HG03521 (cell line): ENCODE measurements around the gene LDLRAD4.

Experiments used
- ATAC-seq: cut with Tn5 transposase; IDR thresholded peaks from one replicate; pipeline ENCODE4 v1.9.1; 2021; ENCODE audit warnings: mild to moderate bottlenecking, moderate library complexity; ENCODE audit not compliant: unreplicated experiment

The LDLRAD4 gene

DNA sequence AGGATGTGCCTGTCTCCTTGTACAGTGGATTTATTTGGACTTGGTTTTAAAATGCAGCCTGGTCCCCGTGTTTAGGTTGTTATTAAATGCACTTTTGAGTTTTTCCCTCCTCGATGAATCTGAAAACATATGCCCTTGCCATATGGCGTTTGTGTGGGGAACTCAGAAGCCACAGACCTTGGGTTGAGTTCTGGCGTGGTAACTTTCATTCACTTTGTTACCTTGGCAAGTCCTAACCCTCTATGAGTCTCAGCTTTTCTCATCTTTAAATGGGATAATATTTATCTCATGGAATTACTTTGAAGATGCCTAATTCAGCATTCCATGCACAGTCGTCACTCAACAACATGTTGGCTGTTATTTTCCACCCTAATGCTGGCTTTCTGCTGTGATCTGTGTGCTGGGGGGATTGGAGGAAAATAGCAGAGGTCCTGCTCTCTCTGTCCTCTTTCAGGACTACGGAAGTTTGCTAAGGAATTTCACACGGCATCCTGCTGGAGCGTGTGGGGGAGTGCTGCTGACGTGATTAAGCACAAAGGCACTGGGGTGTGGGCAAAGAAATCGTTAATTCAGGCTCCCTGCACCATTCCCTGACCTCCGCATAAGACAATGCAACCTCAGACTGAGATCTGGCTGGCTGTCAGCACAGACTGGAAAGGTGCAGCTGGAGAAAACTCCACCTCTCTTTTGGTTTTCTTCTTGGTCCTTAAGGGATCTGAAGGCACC, 61.7 kb downstream of the LDLRAD4 start:
- ATAC-seq = no peak

- ATAC-seq = no peak
Observed at GRCh38 chr18:13281406-13281805, 62.8 kb downstream of the LDLRAD4 start.

- ATAC-seq = no peak
Observed at GRCh38 chr18:13283746-13284145, 65.2 kb downstream of the LDLRAD4 start.

DNA sequence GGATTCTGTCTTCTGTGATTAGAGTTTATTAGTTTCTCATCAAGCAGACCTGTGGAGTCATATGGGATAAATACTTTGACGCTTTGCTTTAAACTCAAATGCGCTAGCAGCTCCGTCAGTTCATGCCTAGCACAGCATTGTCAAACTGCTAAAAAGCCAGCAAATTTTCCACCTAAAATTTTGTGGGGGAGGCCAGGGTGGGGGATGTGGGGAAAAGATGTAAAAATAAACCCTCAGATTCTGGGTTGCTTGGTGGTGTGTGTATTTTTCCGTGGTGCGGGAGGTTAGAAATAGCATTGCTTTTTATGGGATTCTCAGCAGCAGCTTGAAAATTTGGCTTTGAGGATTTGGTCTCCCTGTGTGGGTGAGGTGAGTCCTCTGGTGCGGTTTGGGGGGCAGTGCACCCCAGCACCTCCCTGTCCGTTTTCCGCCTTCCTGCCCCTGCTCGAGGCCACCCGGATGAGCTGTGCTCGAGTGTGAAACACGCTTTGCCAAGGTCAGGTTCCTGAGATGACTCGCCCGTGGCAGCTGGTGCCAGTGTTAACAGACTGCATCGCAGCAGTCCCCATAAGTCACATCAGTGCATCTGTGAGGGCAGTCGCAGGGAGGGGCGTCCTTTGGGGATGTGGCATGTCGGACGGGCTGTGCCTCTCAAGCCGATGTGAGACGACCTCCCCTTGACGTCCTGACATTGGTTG, 65.9 kb downstream of the LDLRAD4 start:
- no peak for ATAC-seq

DNA sequence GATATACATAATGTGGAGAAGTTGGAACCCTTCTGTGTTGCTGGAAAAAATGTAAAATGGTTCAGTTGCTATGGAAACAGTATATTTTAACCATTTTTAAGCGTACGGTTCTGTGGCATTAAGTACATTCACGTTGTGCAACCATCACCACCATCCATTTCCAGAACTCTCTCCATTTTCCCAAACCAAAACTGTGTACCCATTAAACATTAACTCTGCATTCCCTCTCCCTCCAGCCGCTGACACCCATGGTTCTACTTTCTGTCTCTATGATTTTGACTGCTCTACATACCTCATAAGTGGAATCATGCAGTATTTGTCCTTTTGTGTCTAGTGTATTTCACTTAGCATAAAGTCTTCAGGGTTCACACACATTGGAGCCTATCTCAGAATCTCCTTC, 67.3 kb downstream of the LDLRAD4 start:
- ATAC-seq = no peak

GRCh38 chr18:13286456-13287125, 68.0 kb downstream of the LDLRAD4 start:
- no peak for ATAC-seq

DNA sequence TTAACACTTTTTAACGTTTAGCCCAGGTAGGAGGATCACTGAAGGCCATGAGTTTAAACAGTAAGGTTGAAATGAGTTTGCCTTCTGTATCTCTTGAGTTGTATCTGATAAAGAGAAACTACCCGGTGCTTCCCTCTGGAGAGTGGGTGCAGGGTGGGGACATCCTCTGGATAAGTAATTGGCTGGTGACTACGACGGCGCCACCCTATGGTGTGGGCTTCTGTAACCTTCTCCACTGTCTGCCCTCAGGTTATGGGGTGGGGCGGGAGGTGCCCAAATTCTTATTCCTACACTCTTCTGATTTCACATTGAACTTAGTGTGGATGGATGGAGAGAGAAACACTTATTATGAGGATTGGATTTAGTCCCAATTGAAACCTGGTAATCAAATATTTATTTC, 68.8 kb downstream of the LDLRAD4 start:
- no peak for ATAC-seq

DNA sequence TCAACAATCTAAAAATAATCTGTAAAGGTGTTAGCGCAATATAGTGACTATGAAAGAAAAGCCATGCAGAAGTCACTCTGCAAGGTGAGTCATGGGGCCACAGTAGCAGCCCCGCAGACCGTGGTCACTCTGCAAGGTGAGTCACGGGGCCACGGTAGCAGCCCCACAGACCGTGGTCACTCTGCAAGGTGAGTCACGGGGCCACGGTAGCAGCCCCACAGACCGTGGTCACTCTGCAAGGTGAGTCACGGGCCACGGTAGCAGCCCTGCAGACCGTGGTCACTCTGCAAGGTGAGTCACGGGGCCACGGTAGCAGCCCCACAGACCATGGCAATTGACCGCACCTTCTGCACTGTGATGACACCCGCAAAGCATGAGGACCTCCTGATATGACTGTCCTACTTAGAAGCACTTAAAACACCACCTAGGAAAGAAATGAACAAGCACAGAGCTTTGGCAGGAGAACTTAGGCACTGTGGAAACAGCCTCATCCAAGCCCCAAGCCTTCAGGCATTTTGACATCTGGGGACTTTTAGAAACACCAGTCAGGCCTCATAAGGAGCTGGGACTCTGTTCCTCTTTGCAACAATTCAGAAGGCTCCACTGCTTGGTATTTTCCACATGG, 70.1 kb downstream of the LDLRAD4 start:
- ATAC-seq = no peak

DNA sequence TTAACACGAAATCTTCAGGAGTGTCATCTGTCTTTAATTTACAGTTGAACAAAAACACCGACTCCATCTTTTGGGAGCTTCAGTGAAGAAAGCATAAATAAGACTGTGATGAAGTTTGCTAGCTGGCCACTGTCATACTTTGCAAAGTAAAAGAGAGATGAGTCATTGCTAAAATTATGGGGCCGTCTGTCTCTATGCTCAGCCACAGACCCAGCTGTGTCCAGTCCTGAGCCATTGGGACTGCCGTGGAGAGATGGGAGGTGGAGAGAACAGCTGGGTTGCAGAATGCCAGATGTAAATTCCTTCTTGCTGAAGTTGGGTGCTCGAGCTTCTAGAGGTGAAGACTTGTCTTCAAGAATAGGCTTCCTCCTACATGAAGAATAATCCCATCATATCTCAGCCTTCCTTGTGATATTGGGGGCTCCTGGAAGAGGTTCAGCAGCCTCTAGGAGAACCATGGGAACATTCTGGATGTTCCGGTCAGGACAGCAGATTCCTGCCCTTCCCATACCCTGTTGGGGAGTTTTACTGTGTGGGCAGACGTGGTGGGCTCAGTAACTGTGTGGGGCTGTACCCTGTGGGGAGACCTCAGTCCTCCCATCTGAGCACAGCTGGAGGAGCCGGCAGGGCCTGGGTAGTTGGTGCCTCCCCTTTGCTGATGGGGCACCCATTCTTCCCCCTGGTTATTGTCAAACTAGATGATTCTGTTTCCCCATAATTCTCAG, 71.1 kb downstream of the LDLRAD4 start:
- ATAC-seq = no peak

DNA sequence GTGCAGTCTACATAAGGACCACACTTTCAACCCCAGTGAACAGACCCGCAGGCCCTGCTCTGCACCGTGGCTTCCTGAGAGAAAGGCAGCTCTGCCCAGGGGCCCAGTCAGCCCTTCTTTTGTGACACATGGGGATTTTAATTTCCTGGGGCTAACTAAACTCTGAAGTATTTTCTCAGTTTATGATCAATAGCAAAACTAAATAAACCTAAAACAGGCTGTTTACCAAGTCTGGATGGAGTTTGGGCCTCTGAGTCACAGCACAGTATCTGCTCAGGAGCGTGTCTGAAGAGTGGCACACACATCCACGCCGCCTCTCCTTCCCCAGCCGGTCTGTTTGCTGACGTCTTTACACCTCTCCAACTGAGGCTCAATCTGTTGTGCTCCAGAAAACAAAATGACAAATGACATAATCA, 72.3 kb downstream of the LDLRAD4 start:
- ATAC-seq = no peak

DNA sequence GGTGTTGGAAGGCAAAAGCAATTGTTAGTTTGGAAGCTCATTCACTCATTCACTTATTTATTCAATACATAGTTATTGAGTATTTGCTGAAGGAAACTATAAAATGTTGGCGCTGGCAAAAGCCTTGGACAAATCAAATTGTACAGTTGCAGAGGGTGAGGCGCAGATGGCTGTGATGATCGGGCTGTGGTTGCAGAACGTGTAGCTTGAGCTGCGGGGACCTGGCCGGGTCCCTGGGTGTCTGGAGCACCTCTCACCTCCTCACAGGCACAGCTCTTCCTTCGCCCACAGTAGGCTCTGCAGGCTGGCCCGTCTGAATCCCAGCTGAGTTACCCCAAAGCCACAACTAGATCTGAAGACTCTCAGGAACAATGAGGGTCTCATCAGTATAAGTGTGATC, 72.7 kb downstream of the LDLRAD4 start:
- ATAC-seq = no peak

GRCh38 chr18:13291745-13292447, 73.3 kb downstream of the LDLRAD4 start:
- no peak for ATAC-seq

DNA sequence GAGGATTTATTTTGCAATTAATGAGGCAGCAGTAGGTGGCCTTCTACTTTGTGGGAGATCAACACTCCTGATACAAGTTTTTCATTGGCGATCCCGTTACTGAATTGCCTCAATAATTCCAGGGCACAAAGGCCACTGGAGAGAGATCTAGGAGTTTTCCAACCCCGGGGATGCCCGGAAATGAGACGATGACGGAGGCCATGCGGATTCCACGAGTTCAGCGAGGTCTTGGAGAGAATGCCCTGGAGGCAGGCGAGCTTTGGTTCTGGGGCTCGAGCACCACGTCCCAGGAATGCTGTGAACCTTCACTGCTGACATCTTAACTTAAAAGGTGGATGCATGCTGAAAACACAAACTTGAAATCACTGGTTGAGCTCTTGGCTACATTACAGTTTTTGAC, 74.2 kb downstream of the LDLRAD4 start:
- ATAC-seq = no peak

- ATAC-seq = no peak
Observed at GRCh38 chr18:13294309-13294708, 75.7 kb downstream of the LDLRAD4 start.

DNA sequence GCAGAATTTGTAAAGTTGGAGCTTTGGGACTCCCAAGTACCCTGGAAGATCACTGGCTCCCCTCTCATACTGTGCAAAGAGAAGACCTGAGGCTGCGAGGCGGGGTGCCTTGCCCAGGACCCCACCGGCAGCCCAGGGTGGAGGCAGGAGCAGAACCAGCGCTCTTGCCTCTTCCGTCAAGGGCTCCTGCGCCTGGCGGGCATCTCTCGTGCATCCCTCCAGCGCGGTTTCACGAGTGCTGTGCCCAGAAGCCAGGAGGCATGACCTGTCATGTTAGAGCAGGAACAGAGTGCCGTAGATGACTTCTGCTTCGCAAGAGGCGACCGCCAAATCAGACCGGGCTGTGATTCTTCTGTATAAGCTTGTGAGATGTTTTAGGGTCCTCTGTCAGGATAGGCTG, 77.3 kb downstream of the LDLRAD4 start:
- no peak for ATAC-seq

GRCh38 chr18:13296867-13297574, 78.5 kb downstream of the LDLRAD4 start:
- no peak for ATAC-seq

DNA sequence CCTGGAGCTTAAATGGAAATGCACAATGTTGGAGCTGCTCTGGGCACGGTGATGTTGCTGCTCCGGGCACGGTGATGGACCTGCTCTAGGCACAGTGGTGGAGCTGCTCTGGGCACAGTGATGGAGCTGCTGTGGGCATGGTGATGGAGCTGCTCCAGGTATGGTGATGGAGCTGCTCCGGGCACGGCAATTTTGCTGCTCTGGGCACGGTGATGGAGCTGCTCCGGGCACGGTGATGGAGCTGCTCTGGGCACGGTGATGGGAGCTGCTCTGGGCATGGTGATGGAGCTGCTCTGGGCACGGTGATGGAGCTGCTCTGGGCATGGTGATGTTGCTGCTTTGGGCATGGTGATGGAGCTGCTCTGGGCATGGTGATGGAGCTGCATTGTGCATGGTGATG, 79.7 kb downstream of the LDLRAD4 start:
- ATAC-seq = no peak

DNA sequence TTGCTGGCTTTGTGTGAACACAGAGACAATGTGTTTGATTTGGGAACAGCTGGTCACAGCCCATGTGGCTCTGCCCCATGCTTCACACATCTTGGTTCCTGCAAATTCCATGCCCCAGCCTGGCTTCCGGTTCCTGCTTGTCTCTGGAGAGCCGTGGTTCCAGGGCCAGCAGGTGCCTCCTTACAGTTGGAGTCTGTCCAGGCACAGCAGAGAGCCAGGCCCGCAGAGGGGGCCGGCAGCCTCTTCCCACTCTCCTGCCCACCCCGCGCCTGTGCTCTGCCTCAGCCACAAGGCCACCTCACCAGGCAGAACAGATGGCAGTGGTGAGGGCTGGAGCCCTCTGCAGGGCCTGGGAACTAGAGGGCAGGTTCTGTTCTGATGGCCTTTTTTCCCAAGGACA, 81.5 kb downstream of the LDLRAD4 start:
- ATAC-seq = no peak

GRCh38 chr18:13300796-13301195, 82.2 kb downstream of the LDLRAD4 start:
- no peak for ATAC-seq

- ATAC-seq = no peak
Observed at GRCh38 chr18:13302040-13302439, 83.5 kb downstream of the LDLRAD4 start.
